ENCODE measurements around the gene RAD51C. TPM values are rescaled to one million over a fixed set of nuclear protein-coding genes. Genes with fewer than 3 reads are reported as not detected.

Gene RAD51C
- total RNA-seq, 3 donors from 2014 or later (not counting 1 experiment from before 2014, with no cell fraction given) = 13.4 to 18.9 (median 17.1) TPM

DNA sequence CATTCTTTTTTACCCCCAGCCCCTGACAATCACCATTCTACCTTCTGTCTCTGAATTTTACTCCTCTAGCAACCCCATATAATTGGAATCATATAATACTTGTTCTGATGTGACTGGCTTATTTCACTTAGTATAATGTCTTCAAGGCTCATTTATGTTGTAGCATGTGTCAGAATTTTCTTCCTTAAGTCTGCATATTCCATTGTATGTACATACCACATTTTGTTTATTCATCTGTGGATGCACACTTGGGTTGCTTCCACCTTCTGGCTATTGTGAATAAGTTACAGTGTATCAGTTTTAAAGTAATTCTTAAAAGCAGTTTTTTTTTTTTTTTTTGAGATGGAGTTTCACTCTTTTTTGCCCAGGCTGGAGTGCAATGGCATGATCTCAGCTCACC lies 38.5 kb downstream of the RAD51C start:
- no peaks in the 10 kb centered on the region for H3K9me3 ChIP-seq (ENCODE audit: control insufficient read depth, insufficient read depth, low read length)
- no peaks in the 10 kb centered on the region for H3K4me1 ChIP-seq (ENCODE audit: control insufficient read depth, insufficient read depth, low read length)
- H3K9me3 Mint-ChIP-seq = no peaks in the 10 kb centered on the region
- H3K4me3 ChIP-seq (ENCODE audit: low read length) = no peak overlapping the region
- intact Hi-C loops (cut with micrococcal nuclease) = no loop called here
- no peak for TF ChIP-seq CTCF (IDR thresholded peaks at IDR 0.05)
- no peak overlapping the region for H3K27ac Mint-ChIP-seq
- peaks cover 0 to 5% of the 10 kb centered on the region in 2 donors for H3K4me1 Mint-ChIP-seq
- H3K27me3 ChIP-seq (ENCODE audit: control insufficient read depth, insufficient read depth, low read length) = no peaks in the 10 kb centered on the region
- no peak for DNase-seq
- peaks cover 6% of the 10 kb centered on the region for H3K36me3 ChIP-seq (ENCODE audit: control insufficient read depth, insufficient read depth, low read length)
- no peak overlapping the region for H3K4me3 Mint-ChIP-seq
- H3K27me3 Mint-ChIP-seq (ENCODE audit: low read depth in 2 of 2) = no peaks in the 10 kb centered on the region
- no peaks in the 10 kb centered on the region for H3K36me3 Mint-ChIP-seq
- no peak for ATAC-seq
- H3K27ac ChIP-seq (ENCODE audit: low read length) = no peak overlapping the region

- no peak for TF ChIP-seq CTCF (IDR thresholded peaks at IDR 0.05)
- H3K9me3 ChIP-seq (ENCODE audit: control insufficient read depth, insufficient read depth, low read length) = no peaks in the 10 kb centered on the region
- no peak overlapping the region for H3K4me3 Mint-ChIP-seq
- no peak overlapping the region for H3K27ac Mint-ChIP-seq
- ATAC-seq = no peak
- no peaks in the 10 kb centered on the region for H3K36me3 Mint-ChIP-seq
- H3K4me3 ChIP-seq (ENCODE audit: low read length) = no peak overlapping the region
- DNase-seq = no peak
- no peak overlapping the region for H3K27ac ChIP-seq (ENCODE audit: low read length)
- intact Hi-C loops (cut with micrococcal nuclease) = no loop called here
- H3K4me1 Mint-ChIP-seq = no peaks in the 10 kb centered on the region
- H3K36me3 ChIP-seq (ENCODE audit: control insufficient read depth, insufficient read depth, low read length) = peaks cover 6% of the 10 kb centered on the region
- no peaks in the 10 kb centered on the region for H3K27me3 Mint-ChIP-seq (ENCODE audit: low read depth in 2 of 2)
- no peaks in the 10 kb centered on the region for H3K4me1 ChIP-seq (ENCODE audit: control insufficient read depth, insufficient read depth, low read length)
- H3K9me3 Mint-ChIP-seq = no peaks in the 10 kb centered on the region
- no CpG with 5 or more reads among the region's 3 CpGs for WGBS (ENCODE audit: insufficient coverage)
- no peaks in the 10 kb centered on the region for H3K27me3 ChIP-seq (ENCODE audit: control insufficient read depth, insufficient read depth, low read length)
Observed at GRCh38 chr17:58734040-58734439, 41.6 kb downstream of the RAD51C start.

DNA sequence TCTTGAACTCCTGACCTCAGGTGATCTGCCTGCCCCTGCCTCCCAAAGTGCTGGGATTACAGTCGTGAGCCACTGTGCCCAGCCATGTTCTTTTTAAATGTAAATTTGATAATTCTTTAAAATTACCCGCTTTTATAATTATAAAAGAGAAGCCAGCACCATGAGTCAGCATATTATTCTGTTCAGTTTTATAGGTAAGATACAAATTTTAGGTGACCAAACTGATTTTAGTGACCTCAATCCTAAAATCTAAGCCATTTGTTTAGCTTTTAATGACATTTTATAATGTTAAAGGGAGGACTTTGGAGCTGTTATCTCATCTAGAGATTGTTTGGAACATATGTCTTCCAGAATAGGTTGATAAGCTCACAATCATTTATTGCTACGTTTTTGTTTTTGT lies 42.4 kb downstream of the RAD51C start:
- Histone ChIP-seq H3K4me3 (ENCODE audit: low read length) (no peak overlapping the region), H3K4me1 (ENCODE audit: control insufficient read depth, insufficient read depth, low read length) (no peaks in the 10 kb centered on the region), H3K27me3 (ENCODE audit: control insufficient read depth, insufficient read depth, low read length) (no peaks in the 10 kb centered on the region), H3K9me3 (ENCODE audit: control insufficient read depth, insufficient read depth, low read length) (no peaks in the 10 kb centered on the region), H3K36me3 (ENCODE audit: control insufficient read depth, insufficient read depth, low read length) (peaks cover 6% of the 10 kb centered on the region), H3K27ac (ENCODE audit: low read length) (no peak overlapping the region)
- no peaks in the 10 kb centered on the region for H3K36me3 Mint-ChIP-seq
- 79% methylated on average over 1 of the region's 3 CpGs for WGBS (ENCODE audit: insufficient coverage)
- no peak for TF ChIP-seq CTCF (IDR thresholded peaks at IDR 0.05)
- no peak overlapping the region for H3K27ac Mint-ChIP-seq
- no peaks in the 10 kb centered on the region for H3K4me1 Mint-ChIP-seq
- no peaks in the 10 kb centered on the region for H3K9me3 Mint-ChIP-seq
- intact Hi-C loops (cut with micrococcal nuclease) = no loop called here
- H3K4me3 Mint-ChIP-seq = no peak overlapping the region
- ATAC-seq (no peak), DNase-seq (no peak)
- no peaks in the 10 kb centered on the region for H3K27me3 Mint-ChIP-seq (ENCODE audit: low read depth in 2 of 2)

DNA sequence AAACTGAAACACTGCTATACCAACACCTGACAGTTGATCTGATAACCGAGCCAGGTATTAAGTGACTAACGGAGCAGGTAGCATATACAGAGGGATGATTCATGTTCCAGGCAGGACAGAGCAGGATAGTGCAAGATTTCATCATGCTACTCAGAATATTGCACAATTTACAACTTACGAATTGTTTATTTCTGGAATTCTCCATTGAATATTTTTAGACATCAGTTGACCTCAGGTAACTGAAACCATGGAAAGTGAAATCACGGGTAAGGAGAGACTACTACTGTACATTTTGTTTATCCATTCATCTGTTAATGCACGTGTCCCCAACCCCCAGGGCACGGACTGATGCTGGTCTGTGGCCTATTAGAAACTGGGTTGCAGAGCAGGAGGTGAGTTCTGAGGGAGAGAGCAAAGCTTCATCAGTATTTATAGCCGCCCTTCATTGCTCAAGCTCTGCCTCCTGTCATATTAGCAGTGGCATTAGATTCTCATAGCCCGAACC lies 48.8 kb downstream of the RAD51C start:
- intact Hi-C loops (cut with micrococcal nuclease) = no loop called here

More for the DNA sequence above, 48.8 kb downstream of the RAD51C start:
- no peaks in the 10 kb centered on the region for H3K9me3 Mint-ChIP-seq
- no peaks in the 10 kb centered on the region for H3K27me3 Mint-ChIP-seq (ENCODE audit: low read depth in 2 of 2)
- no peaks in the 10 kb centered on the region for H3K27me3 ChIP-seq (ENCODE audit: control insufficient read depth, insufficient read depth, low read length)
- H3K27ac Mint-ChIP-seq = no peak overlapping the region
- no peak for TF ChIP-seq CTCF (IDR thresholded peaks at IDR 0.05)
- no peaks in the 10 kb centered on the region for H3K9me3 ChIP-seq (ENCODE audit: control insufficient read depth, insufficient read depth, low read length)
- DNase-seq (no peak), ATAC-seq (no peak)
- no peaks in the 10 kb centered on the region for H3K36me3 Mint-ChIP-seq
- no peak overlapping the region for H3K4me3 Mint-ChIP-seq
- 91% methylated on average over 8 of the region's 8 CpGs for WGBS (ENCODE audit: insufficient coverage)
- no peaks in the 10 kb centered on the region for H3K4me1 ChIP-seq (ENCODE audit: control insufficient read depth, insufficient read depth, low read length)
- no peak overlapping the region for H3K27ac ChIP-seq (ENCODE audit: low read length)
- no peak overlapping the region for H3K4me3 ChIP-seq (ENCODE audit: low read length)
- no peaks in the 10 kb centered on the region for H3K4me1 Mint-ChIP-seq
- no peaks in the 10 kb centered on the region for H3K36me3 ChIP-seq (ENCODE audit: control insufficient read depth, insufficient read depth, low read length)

Measured in natural killer cell (primary cell).